HepG2 (cell line): ENCODE measurements around the gene GFY. TPM values are rescaled to one million over a fixed set of nuclear protein-coding genes. Genes with fewer than 3 reads are reported as not detected.
A peak's percentile ranks its signal among the peaks of the same experiment; 100 is the strongest.

Experiments
- ATAC-seq: fragments of 200-7000 bp; cut with Tn5 transposase; 3 replicates; pipeline ENCODE4 v1.9.1; 2020; ENCODE audit warnings: mild to moderate bottlenecking, moderate library complexity
- BruUV-seq: library from RNA; stranded (reverse); fragments of 400-500 nt; replicated peaks from 2 replicates; lab custom pipeline; 2021; lab: Mats Ljungman, UMichigan
- CTCF ChIA-PET: fragments of 300-600 bp; formaldehyde crosslinking; extraction: SDS; loops from one replicate; lab custom pipeline; 2021; ENCODE audit warnings: low total read pairs, inconsistent platforms, low intra/inter-chr PET ratio; lab: Yijun Ruan, JAX
- POLR2A ChIA-PET: fragments of 350-600 bp; sonication (Branson Sonifier 250); formaldehyde crosslinking; loops from one replicate; lab custom pipeline; 2020; ENCODE audit warnings: antibody characterized with exemption, inconsistent platforms; lab: Yijun Ruan, JAX
- DNase-seq: peaks from one replicate; pipeline ENCODE4 v3.0.0-alpha.2; 2015; ENCODE audit warnings: low spot score
- FAIRE-seq: peaks from 3 replicates; lab custom pipeline; 2011; peaks lifted over from hg19 to GRCh38; lab: Jason Lieb, UNC
- H2AFZ ChIP-seq: one replicate; pipeline ENCODE4 v1.6.1; 2011; ENCODE audit warnings: low read length, inconsistent platforms
- H3K27ac ChIP-seq: fragments of 300-600 bp; 3 replicates; pipeline ENCODE4 v1.8.0; 2011; ENCODE audit warnings: mixed run types, mild to moderate bottlenecking, mixed read lengths, low read length, inconsistent platforms; ENCODE audit not compliant: insufficient read depth; ENCODE audit errors: extremely low read length
- H3K27me3 ChIP-seq, 2 experiments: fragments of 200-600 bp in 1 of 2; 2 replicates in 1 of 2; 3 replicates in 1 of 2; pipeline versions ENCODE4 v1.6.0 to v1.8.0; 2011; ENCODE audit warnings: low read length in 2 of 2, mild to moderate bottlenecking in 2 of 2, moderate library complexity in 2 of 2, inconsistent platforms in 1 of 2; ENCODE audit not compliant: insufficient read depth in 2 of 2, control insufficient read depth in 1 of 2
- H3K36me3 ChIP-seq, 2 experiments: fragments of 200-600 bp in 1 of 2; replicated peaks in 1 of 2; 2 replicates in 1 of 2; 3 replicates in 1 of 2; pipeline versions ENCODE4 v1.5.1 to v1.8.0; 2011; ENCODE audit warnings: low read length in 2 of 2, inconsistent platforms in 1 of 2; ENCODE audit not compliant: insufficient read depth in 2 of 2, control insufficient read depth in 1 of 2
- H3K4me1 ChIP-seq: 2 replicates; pipeline ENCODE4 v1.5.1; 2012; ENCODE audit warnings: low read length, inconsistent platforms; ENCODE audit not compliant: insufficient read depth
- H3K4me2 ChIP-seq: 2 replicates; pipeline ENCODE4 v1.6.0; 2011; ENCODE audit warnings: low read depth, low read length, inconsistent platforms
- H3K4me3 ChIP-seq, 3 experiments: fragments of 200-600 bp in 1 of 3; sonication (generic), shearing (Covaris generic) in 1 of 3; replicated peaks in 1 of 3; 2 replicates each; pipeline ENCODE4 v1.5.1; 2011 to 2016; ENCODE audit warnings: low read length in 3 of 3, inconsistent platforms in 2 of 3, low read depth in 2 of 3, mild to moderate bottlenecking in 2 of 3, control low read depth in 1 of 3, mixed read lengths in 1 of 3; ENCODE audit not compliant: insufficient read depth in 1 of 3
- H3K79me2 ChIP-seq: one replicate; pipeline ENCODE4 v1.6.1; 2011; ENCODE audit warnings: low read length, inconsistent platforms; ENCODE audit not compliant: insufficient read depth
- H3K9ac ChIP-seq: 2 replicates; pipeline ENCODE4 v1.6.0; 2011; ENCODE audit warnings: mild to moderate bottlenecking, low read depth, low read length, inconsistent platforms; ENCODE audit not compliant: insufficient read depth
- H3K9me3 ChIP-seq: 2 replicates; pipeline ENCODE4 v1.5.1; 2012; ENCODE audit warnings: mild to moderate bottlenecking, low read length
- H4K20me1 ChIP-seq: 2 replicates; pipeline ENCODE4 v1.6.0; 2011; ENCODE audit warnings: inconsistent platforms, mild to moderate bottlenecking, low read length, moderate library complexity; ENCODE audit not compliant: insufficient read depth
- AGO2 ChIP-seq: fragments of 200-400 bp; formaldehyde crosslinking; optimal IDR thresholded peaks from 2 replicates; pipeline ENCODE3; 2017; ENCODE audit warnings: mild to moderate bottlenecking, low read depth, low read length, moderate library complexity
- BHLHE40 ChIP-seq: IDR thresholded peaks from 2 replicates; pipeline ENCODE4 v1.6.1; 2011; ENCODE audit warnings: low read length, improper control_type of control experiment
- CBX2 ChIP-seq, 2 experiments: fragments of 200-600 bp in 1 of 2; sonication (generic); formaldehyde crosslinking in 1 of 2; IDR thresholded peaks; 2 replicates each; pipeline versions ENCODE4 v1.7.0 to v1.8.1; 2018 to 2022; ENCODE audit warnings: low read depth in 2 of 2, low read length in 1 of 2, mild to moderate bottlenecking in 1 of 2, missing genetic modification reagents in 1 of 2
- CC2D1A ChIP-seq: sonication (generic); formaldehyde crosslinking; IDR thresholded peaks from 2 replicates; pipeline ENCODE4 v1.8.1; 2023; ENCODE audit warnings: mild to moderate bottlenecking, missing genetic modification reagents
- CHD2 ChIP-seq: IDR thresholded peaks from 2 replicates; pipeline ENCODE4 v1.6.1; 2011; ENCODE audit warnings: low read depth, low read length, improper control_type of control experiment
- ESRRA ChIP-seq: sonication (generic); formaldehyde crosslinking; IDR thresholded peaks from 2 replicates; pipeline ENCODE4 v1.5.1; 2020; ENCODE audit warnings: mild to moderate bottlenecking, low read depth, missing genetic modification reagents
- NFKB2 ChIP-seq: sonication (generic); formaldehyde crosslinking; IDR thresholded peaks from 2 replicates; pipeline ENCODE4 v1.4.0; 2020; ENCODE audit warnings: missing genetic modification reagents, borderline replicate concordance
- POLR2A ChIP-seq, 2 experiments: IDR thresholded peaks; 2 replicates each; pipeline ENCODE4 v1.6.1; 2011; ENCODE audit warnings: low read depth in 2 of 2, low read length in 2 of 2, mild to moderate bottlenecking in 1 of 2, moderate library complexity in 1 of 2; ENCODE audit not compliant: insufficient read depth in 1 of 2
- RBFOX2 ChIP-seq: fragments of 200-400 bp; formaldehyde crosslinking; IDR thresholded peaks from 2 replicates; pipeline ENCODE4 v1.6.1; 2017; ENCODE audit warnings: low read depth, mild to moderate bottlenecking, low read length
- RBM22 ChIP-seq: fragments of 200-400 bp; formaldehyde crosslinking; optimal IDR thresholded peaks from 2 replicates; pipeline ENCODE3; 2017; ENCODE audit warnings: mild to moderate bottlenecking, low read length, moderate library complexity
- TBL1XR1 ChIP-seq: fragments of 150-350 bp; IDR thresholded peaks from 2 replicates; pipeline ENCODE4 v1.6.1; 2014; ENCODE audit warnings: borderline replicate concordance, low read length; ENCODE audit not compliant: partially characterized antibody
- TP53 ChIP-seq: sonication (generic); formaldehyde crosslinking; conservative IDR thresholded peaks from 2 replicates; pipeline ENCODE4 v1.4.0; 2020; ENCODE audit warnings: missing genetic modification reagents
- ZBTB42 ChIP-seq: sonication (generic); formaldehyde crosslinking; IDR thresholded peaks from 2 replicates; pipeline ENCODE4 v1.5.0; 2020; ENCODE audit warnings: mild to moderate bottlenecking, missing genetic modification reagents
- ZNF10 ChIP-seq: sonication (generic); formaldehyde crosslinking; IDR thresholded peaks from 2 replicates; pipeline ENCODE4 v1.4.0; 2020; ENCODE audit warnings: mild to moderate bottlenecking, low read depth, missing genetic modification reagents, borderline replicate concordance
- ZNF30 ChIP-seq: sonication (generic); formaldehyde crosslinking; IDR thresholded peaks from 2 replicates; pipeline ENCODE4 v1.5.0; 2020; ENCODE audit warnings: mild to moderate bottlenecking, missing genetic modification reagents
- WGBS: methylation state at CpG from one replicate; pipeline ENCODE4 v1.1.6; 2017; ENCODE audit warnings: low lambda C conversion rate; 5-methylcytosine and 5-hydroxymethylcytosine counted together
- in situ Hi-C: cut with HindIII; loops from 2 replicates; pipeline ENCODE4 v1.10.0; 2017; ENCODE audit warnings: low pct_unique_long_range_greater_than_20kb; ENCODE audit not compliant: extremely low pct_ligation_motif_present
- intact Hi-C: fragments of 100-400 bp; cut with micrococcal nuclease; formaldehyde crosslinking; loops from one replicate; pipeline ENCODE4 v1.10.0; 2022; ENCODE audit not compliant: unreplicated experiment
- polyA plus RNA-seq, 8 experiments: library from polyadenylated mRNA; depleted of rRNA in 3 of 8; stranded (reverse) in 7 of 8; unstranded in 1 of 8; fragments of >200 nt; fragmentation: Illumina TruSeq in 4 of 8; extraction: Trizol in 4 of 8; gene quantifications; 2 replicates each; pipeline versions ENCODE4 v1.2.1 to v1.2.3, GENCODE V29; 2011 to 2016; ENCODE audit warnings: low read depth in 4 of 8, missing spikeins in 1 of 8, mixed read lengths in 1 of 8; ENCODE audit not compliant: insufficient read depth in 1 of 8
- total RNA-seq, 5 experiments: library from RNA; depleted of rRNA; stranded (reverse); fragments of >200 nt; fragmentation: Illumina TruSeq; extraction: Trizol; gene quantifications; 2 replicates each; pipeline ENCODE4 v1.2.3, GENCODE V29; 2016; ENCODE audit warnings: low read depth in 1 of 5

GFY gene
- total and polyA plus RNA-seq, 2 of the 13 experiments (the other 11 are each of a cell fraction or from before 2014, with no cell fraction given) = not detected

GRCh38 chr19:49447485-49448431, 22.6 kb downstream of the GFY start:
- peaks cover 17% of the 10 kb centered on the region for H3K79me2 ChIP-seq
- ChIA-PET POLR2A (no interaction called here), CTCF (no interaction called here)
- no peaks in the 10 kb centered on the region; a peak in 1 of 5 replicates for H3K27me3 ChIP-seq
- H2AFZ ChIP-seq = no peak overlapping the region
- no peaks in the 10 kb centered on the region for H4K20me1 ChIP-seq
- intact Hi-C loops = no loop called here
- no peak overlapping the region for H3K4me3 ChIP-seq
- no TSS peak for BruUV-seq
- no peak for ATAC-seq
- TF ChIP-seq CBX2 (IDR thresholded peaks at IDR 0.05; ENCODE audit: low read depth, low read length) = no peak
- no peak for TF ChIP-seq CBX2 (CRISPR knock-in tag; IDR thresholded peaks at IDR 0.05; ENCODE audit: low read depth)
- peak; percentile 59 for TF ChIP-seq AGO2
- peak; percentile 51 for TF ChIP-seq RBFOX2
- 0 out of 4 replicates have a peak, but pooled peaks of 1 of the 2 experiments have one; percentile 20 for TF ChIP-seq POLR2A (IDR thresholded peaks at IDR 0.05; ENCODE audit: insufficient read depth in 1 of 2, low read depth in 2 of 2, low read length in 2 of 2)
- TF ChIP-seq CC2D1A (CRISPR knock-in tag) = no peak
- TF ChIP-seq RBM22 = peak; percentile 26
- no peak for TF ChIP-seq ZBTB42 (CRISPR knock-in tag)
- H3K36me3 ChIP-seq = peaks cover 6 to 25% of the 10 kb centered on the region in 2 experiments; a peak in 3 of 5 replicates
- DNase-seq = no peak
- H3K4me1 ChIP-seq = peaks cover 32% of the 10 kb centered on the region
- H3K9ac ChIP-seq = no peak overlapping the region
- no peak overlapping the region for H3K4me2 ChIP-seq
- no peak for FAIRE-seq
- no peak overlapping the region for H3K27ac ChIP-seq
- WGBS = 95% methylated on average over 25 of the region's 32 CpGs
- H3K9me3 ChIP-seq = no peaks in the 10 kb centered on the region
- in situ Hi-C loops = no loop called here

DNA sequence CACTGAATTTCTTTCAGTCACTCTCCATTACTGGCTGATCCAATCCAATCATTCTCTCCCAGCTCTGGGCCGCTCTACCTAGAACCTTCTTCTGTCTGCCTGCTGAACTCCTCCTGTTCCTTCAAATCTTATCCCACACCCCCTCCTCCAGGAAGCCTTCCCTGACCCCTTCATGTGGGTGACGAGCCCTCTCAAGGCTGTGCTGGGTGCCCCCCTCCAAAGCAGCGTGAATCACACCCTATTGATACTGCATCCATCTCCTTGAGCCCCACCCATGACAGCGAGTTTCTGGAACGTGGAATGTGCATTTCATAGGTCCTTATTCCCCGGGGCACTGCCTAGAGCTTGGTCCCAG, 23.2 kb downstream of the GFY start:
- TF ChIP-seq NFKB2 (no peak), CHD2 (no peak), ZNF30 (CRISPR knock-in tag) (no peak), ESRRA (no peak), ZNF10 (CRISPR knock-in tag) (no peak), TBL1XR1 (no peak), TP53 (CRISPR knock-in tag) (no peak), BHLHE40 (no peak)
- H3K36me3 ChIP-seq = peaks cover 6 to 25% of the 10 kb centered on the region in 2 experiments; a peak in 3 of 5 replicates

More for the DNA sequence above, 23.2 kb downstream of the GFY start:
- in situ Hi-C loops (no loop called here), intact Hi-C loops (no loop called here)
- Histone ChIP-seq H4K20me1 (no peaks in the 10 kb centered on the region), H3K79me2 (peaks cover 17% of the 10 kb centered on the region), H3K9me3 (no peaks in the 10 kb centered on the region), H3K27me3 (no peaks in the 10 kb centered on the region; a peak in 1 of 5 replicates), H3K4me1 (peaks cover 32% of the 10 kb centered on the region), H3K4me3 (no peak overlapping the region), H3K4me2 (no peak overlapping the region), H3K9ac (no peak overlapping the region), H2AFZ (no peak overlapping the region), H3K27ac (no peak overlapping the region)
- DNase-seq = no peak
- CTCF ChIA-PET = no interaction called here
- no peak for FAIRE-seq
- ATAC-seq = no peak
- BruUV-seq = TSS peak; percentile 9
- WGBS = 98% methylated on average over 6 of the region's 6 CpGs
- POLR2A ChIA-PET = no interaction called here
